ENCODE measurements around the gene MAPT. TPM values are rescaled to one million over a fixed set of nuclear protein-coding genes. Genes with fewer than 3 reads are reported as not detected.

The MAPT gene
- polyA plus RNA-seq, 3 donors = 0.04 TPM; not detected in 2

- no peak overlapping the region for H3K27ac Mint-ChIP-seq
- Histone ChIP-seq H3K36me3 (replicated peaks in 1 of 2; ENCODE audit: control insufficient read depth in 1 of 2, insufficient read depth in 2 of 2, low read length in 2 of 2) (no peaks in the 10 kb centered on the region), H3K9me3 (replicated peaks in 1 of 2; ENCODE audit: control insufficient read depth in 1 of 2, insufficient read depth in 1 of 2, low read length in 2 of 2) (peaks cover 0 to 4% of the 10 kb centered on the region in 2 donors), H4K20me1 (ENCODE audit: insufficient read depth, low read length) (no peaks in the 10 kb centered on the region), H3K27me3 (ENCODE audit: control insufficient read depth in 2 of 2, insufficient read depth in 2 of 2, low read length in 2 of 2) (peaks cover 0 to 2% of the 10 kb centered on the region in 2 donors), H3K4me2 (replicated peaks; ENCODE audit: extremely low read depth, low read length, poor library complexity, severe bottlenecking) (no peak overlapping the region), H3K9ac (ENCODE audit: insufficient read depth, low read length, poor library complexity, severe bottlenecking) (no peak overlapping the region), H3K4me3 (replicated peaks in 1 of 3; ENCODE audit: low read depth in 2 of 3, low read length in 3 of 3) (no peak overlapping the region), H3K4me1 (ENCODE audit: control insufficient read depth in 1 of 2, insufficient read depth in 2 of 2, low read length in 2 of 2) (no peaks in the 10 kb centered on the region), H3K27ac (ENCODE audit: low read depth in 1 of 2, low read length in 2 of 2) (no peak overlapping the region), H2AFZ (ENCODE audit: insufficient read depth, low read depth, low read length, poor library complexity, severe bottlenecking) (no peak overlapping the region), H3K79me2 (ENCODE audit: insufficient read depth, low read length) (no peaks in the 10 kb centered on the region)
- H3K9me3 Mint-ChIP-seq = peaks cover 0 to 12% (median 8%) of the 10 kb centered on the region in 7 donors
- H3K4me3 Mint-ChIP-seq = no peak overlapping the region
- intact Hi-C loops (cut with micrococcal nuclease) = no loop called here
- no peak for DNase-seq
- H3K27me3 Mint-ChIP-seq (ENCODE audit: low read depth in 3 of 3) = peaks cover 23 to 33% (median 29%) of the 10 kb centered on the region in 3 donors
- H3K4me1 Mint-ChIP-seq = no peaks in the 10 kb centered on the region
- TF ChIP-seq CTCF (IDR thresholded peaks at IDR 0.05) = no peak
- 80% methylated on average over 1 of the region's 3 CpGs for WGBS (ENCODE audit: insufficient coverage)
- no peaks in the 10 kb centered on the region for H3K36me3 Mint-ChIP-seq
Observed at GRCh38 chr17:45908460-45908859, 14.1 kb downstream of the MAPT start.

GRCh38 chr17:45908935-45909334, 14.6 kb downstream of the MAPT start:
- H3K27ac Mint-ChIP-seq = peak overlapping the region in 1 of 7 donors; percentile 61
- H3K4me1 ChIP-seq (ENCODE audit: control insufficient read depth in 1 of 2, insufficient read depth in 2 of 2, low read length in 2 of 2) = no peaks in the 10 kb centered on the region
- no peaks in the 10 kb centered on the region for H3K4me1 Mint-ChIP-seq
- H3K9ac ChIP-seq (ENCODE audit: insufficient read depth, low read length, poor library complexity, severe bottlenecking) = no peak overlapping the region
- H3K4me2 ChIP-seq (replicated peaks; ENCODE audit: extremely low read depth, low read length, poor library complexity, severe bottlenecking) = no peak overlapping the region
- H3K9me3 Mint-ChIP-seq = peaks cover 0 to 12% (median 8%) of the 10 kb centered on the region in 7 donors
- H3K27ac ChIP-seq (ENCODE audit: low read depth in 1 of 2, low read length in 2 of 2) = no peak overlapping the region
- intact Hi-C loops (cut with micrococcal nuclease) = no loop called here
- H2AFZ ChIP-seq (ENCODE audit: insufficient read depth, low read depth, low read length, poor library complexity, severe bottlenecking) = no peak overlapping the region
- no peaks in the 10 kb centered on the region for H3K79me2 ChIP-seq (ENCODE audit: insufficient read depth, low read length)
- H3K27me3 ChIP-seq (ENCODE audit: control insufficient read depth in 2 of 2, insufficient read depth in 2 of 2, low read length in 2 of 2) = peaks cover 0 to 2% of the 10 kb centered on the region in 2 donors
- H3K27me3 Mint-ChIP-seq (ENCODE audit: low read depth in 3 of 3) = peaks cover 23 to 33% (median 29%) of the 10 kb centered on the region in 3 donors
- WGBS (ENCODE audit: insufficient coverage) = 95% methylated on average over 8 of the region's 8 CpGs
- H3K4me3 ChIP-seq (replicated peaks in 1 of 3; ENCODE audit: low read depth in 2 of 3, low read length in 3 of 3) = no peak overlapping the region
- H3K9me3 ChIP-seq (replicated peaks in 1 of 2; ENCODE audit: control insufficient read depth in 1 of 2, insufficient read depth in 1 of 2, low read length in 2 of 2) = peaks cover 0 to 4% of the 10 kb centered on the region in 2 donors
- no peak overlapping the region for H3K4me3 Mint-ChIP-seq
- no peaks in the 10 kb centered on the region for H3K36me3 ChIP-seq (replicated peaks in 1 of 2; ENCODE audit: control insufficient read depth in 1 of 2, insufficient read depth in 2 of 2, low read length in 2 of 2)
- H3K36me3 Mint-ChIP-seq = no peaks in the 10 kb centered on the region
- H4K20me1 ChIP-seq (ENCODE audit: insufficient read depth, low read length) = no peaks in the 10 kb centered on the region
- TF ChIP-seq CTCF (IDR thresholded peaks at IDR 0.05) = no peak
- DNase-seq = no peak
